ENCODE data around the gene AQP10. TPM values are rescaled to one million over a fixed set of nuclear protein-coding genes. Genes with fewer than 3 reads are reported as not detected.

AQP10 gene
- total RNA-seq, 1 experiment from 2014 or later = not detected

DNA sequence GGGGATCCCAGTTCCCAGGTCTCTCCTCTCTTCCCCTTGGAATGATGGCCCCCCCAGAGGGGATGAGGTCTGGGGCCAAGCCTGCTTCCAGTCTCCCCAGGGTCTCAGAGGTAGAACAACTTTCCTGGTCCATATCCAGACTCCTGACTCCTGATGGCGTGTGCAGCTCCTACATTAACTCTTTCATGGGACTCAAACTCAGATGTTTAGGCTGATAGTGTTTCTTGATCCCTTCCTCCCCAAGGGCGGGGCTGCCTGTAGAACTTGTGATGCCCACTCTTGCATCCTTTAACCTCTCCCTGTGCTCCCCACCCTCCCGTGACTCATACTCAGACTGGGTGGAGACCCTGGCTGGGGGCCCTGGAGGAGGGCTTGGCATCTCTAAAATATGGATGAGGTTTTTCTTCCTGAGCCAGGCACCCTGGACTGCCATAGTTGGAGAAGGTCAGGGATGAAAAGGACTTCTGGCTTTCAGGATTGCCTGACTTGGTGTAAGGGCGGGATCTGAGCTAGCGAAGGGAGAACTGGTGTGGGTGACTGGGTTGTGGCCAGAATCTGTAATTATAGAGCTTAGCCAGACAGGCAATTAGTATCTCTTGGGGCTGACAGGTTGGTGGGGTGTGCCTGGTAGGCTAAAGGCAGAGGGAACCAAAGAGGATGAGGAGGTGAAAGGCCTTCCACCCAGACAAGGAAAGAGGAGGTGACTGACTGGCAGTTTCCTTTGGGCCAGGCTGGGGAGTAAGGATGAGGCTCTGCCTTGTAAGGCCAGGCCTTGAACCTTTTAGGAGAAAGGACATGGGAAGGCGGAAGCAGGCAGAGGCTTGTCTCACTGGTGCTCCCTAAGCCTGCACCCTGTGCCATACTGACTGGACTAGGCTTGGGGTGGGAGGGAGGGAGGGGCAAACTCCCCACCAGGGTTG lies 5.9 kb downstream of the AQP10 start:
- no TSS peak for BruUV-seq (replicated peaks)
- H3K4me1 Mint-ChIP-seq (ENCODE audit: low read depth, unreplicated experiment) = peaks cover 29% of the 10 kb centered on the region
- H3K27me3 Mint-ChIP-seq (ENCODE audit: unreplicated experiment) = peaks cover 100% of the 10 kb centered on the region
- peaks cover 28% of the 10 kb centered on the region for H3K36me3 Mint-ChIP-seq (ENCODE audit: insufficient read depth, unreplicated experiment)
- CTCF ChIA-PET = interaction anchor here (0.7 to 1.8 kb wide), 5 partner anchors 8 to 135 kb away, joined by 3 to 17 read pairs (median 4); partner anchors contain the start of gene TPM3
- DNase-seq = no peak
- TF ChIP-seq, protein P1, sequence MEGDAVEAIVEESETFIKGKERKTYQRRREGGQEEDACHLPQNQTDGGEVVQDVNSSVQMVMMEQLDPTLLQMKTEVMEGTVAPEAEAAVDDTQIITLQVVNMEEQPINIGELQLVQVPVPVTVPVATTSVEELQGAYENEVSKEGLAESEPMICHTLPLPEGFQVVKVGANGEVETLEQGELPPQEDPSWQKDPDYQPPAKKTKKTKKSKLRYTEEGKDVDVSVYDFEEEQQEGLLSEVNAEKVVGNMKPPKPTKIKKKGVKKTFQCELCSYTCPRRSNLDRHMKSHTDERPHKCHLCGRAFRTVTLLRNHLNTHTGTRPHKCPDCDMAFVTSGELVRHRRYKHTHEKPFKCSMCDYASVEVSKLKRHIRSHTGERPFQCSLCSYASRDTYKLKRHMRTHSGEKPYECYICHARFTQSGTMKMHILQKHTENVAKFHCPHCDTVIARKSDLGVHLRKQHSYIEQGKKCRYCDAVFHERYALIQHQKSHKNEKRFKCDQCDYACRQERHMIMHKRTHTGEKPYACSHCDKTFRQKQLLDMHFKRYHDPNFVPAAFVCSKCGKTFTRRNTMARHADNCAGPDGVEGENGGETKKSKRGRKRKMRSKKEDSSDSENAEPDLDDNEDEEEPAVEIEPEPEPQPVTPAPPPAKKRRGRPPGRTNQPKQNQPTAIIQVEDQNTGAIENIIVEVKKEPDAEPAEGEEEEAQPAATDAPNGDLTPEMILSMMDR (IDR thresholded peaks at IDR 0.05; ENCODE audit: unreplicated experiment) = no peak
- no peaks in the 10 kb centered on the region for H3K9me3 Mint-ChIP-seq (ENCODE audit: low read depth, unreplicated experiment)
- intact Hi-C loops (cut with micrococcal nuclease; ENCODE audit: unreplicated experiment) = no loop called here
- H3K4me3 Mint-ChIP-seq (ENCODE audit: low read depth, unreplicated experiment) = peak overlapping the region; percentile 71
- no peak overlapping the region for H3K27ac Mint-ChIP-seq (ENCODE audit: unreplicated experiment)

- Mint-ChIP-seq H3K27me3 (ENCODE audit: unreplicated experiment) (peaks cover 100% of the 10 kb centered on the region), H3K4me3 (ENCODE audit: low read depth, unreplicated experiment) (peak overlapping the region; percentile 79), H3K9me3 (ENCODE audit: low read depth, unreplicated experiment) (no peaks in the 10 kb centered on the region), H3K36me3 (ENCODE audit: insufficient read depth, unreplicated experiment) (peaks cover 28% of the 10 kb centered on the region), H3K27ac (ENCODE audit: unreplicated experiment) (no peak overlapping the region), H3K4me1 (ENCODE audit: low read depth, unreplicated experiment) (peaks cover 29% of the 10 kb centered on the region)
- BruUV-seq (replicated peaks) = no TSS peak
- intact Hi-C loops (cut with micrococcal nuclease; ENCODE audit: unreplicated experiment) = no loop called here
- TF ChIP-seq, protein P1 (IDR thresholded peaks at IDR 0.05; ENCODE audit: unreplicated experiment) = no peak
- DNase-seq = no peak
- CTCF ChIA-PET = interaction anchor here (0.7 to 1.8 kb wide), 3 partner anchors 7 to 219 kb away, joined by 3 to 17 read pairs (median 3); no protein-coding TSS in a partner anchor
These were observed 6.8 kb downstream of the AQP10 start for GRCh38 chr1:154327466-154328317.

DNA sequence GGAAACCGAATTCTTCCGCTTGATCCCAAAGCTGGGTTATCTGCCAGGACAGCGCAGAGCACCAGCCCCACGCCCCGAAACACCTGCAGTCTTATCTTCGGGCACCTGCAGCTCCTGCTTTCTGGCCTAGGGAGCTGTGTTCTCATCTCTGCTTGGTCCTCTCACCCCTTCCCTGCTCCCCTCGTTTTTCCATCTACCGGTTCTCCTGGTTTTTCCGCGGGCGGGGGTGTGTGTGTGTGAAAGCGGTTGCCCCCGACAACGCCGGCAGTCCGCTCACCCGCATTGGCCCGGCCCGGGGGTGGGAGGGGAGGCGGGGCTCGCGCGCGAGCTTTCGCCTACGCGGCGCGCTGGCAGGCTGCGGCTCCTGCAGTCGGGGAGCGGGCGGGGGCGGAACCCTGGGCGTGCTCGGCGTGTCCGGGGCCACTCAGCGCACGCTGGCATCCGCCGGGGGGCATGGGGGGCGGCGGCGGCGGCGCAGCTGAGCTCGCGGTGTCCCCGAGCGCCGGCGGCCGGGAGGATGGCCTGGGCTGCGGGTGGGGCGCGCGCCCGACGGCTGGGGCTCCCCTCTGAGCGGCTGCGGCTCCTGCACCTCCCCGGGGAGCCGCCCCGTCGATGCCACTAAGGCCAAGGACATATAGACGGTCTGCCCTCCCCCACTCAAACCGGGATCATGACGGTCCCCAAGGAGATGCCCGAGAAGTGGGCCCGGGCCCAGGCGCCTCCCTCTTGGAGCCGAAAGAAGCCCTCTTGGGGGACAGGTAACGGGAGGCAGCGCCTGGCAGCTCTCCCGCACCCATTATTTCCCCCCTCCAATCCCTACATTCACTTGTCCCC lies 7.6 kb downstream of the AQP10 start:
- intact Hi-C loops (cut with micrococcal nuclease; ENCODE audit: unreplicated experiment) = no loop called here
- CTCF ChIA-PET = interaction anchor here (0.7 to 1.0 kb wide), 2 partner anchors 205 to 218 kb away, joined by 3 read pairs; no protein-coding TSS in a partner anchor
- peaks cover 28% of the 10 kb centered on the region for H3K36me3 Mint-ChIP-seq (ENCODE audit: insufficient read depth, unreplicated experiment)
- H3K9me3 Mint-ChIP-seq (ENCODE audit: low read depth, unreplicated experiment) = no peaks in the 10 kb centered on the region
- DNase-seq = peak; percentile 77
- TF ChIP-seq, protein P1 (IDR thresholded peaks at IDR 0.05; ENCODE audit: unreplicated experiment) = no peak
- H3K4me1 Mint-ChIP-seq (ENCODE audit: low read depth, unreplicated experiment) = peaks cover 29% of the 10 kb centered on the region
- BruUV-seq (replicated peaks) = no TSS peak
- H3K4me3 Mint-ChIP-seq (ENCODE audit: low read depth, unreplicated experiment) = peak overlapping the region; percentile 79
- H3K27ac Mint-ChIP-seq (ENCODE audit: unreplicated experiment) = no peak overlapping the region
- peaks cover 98% of the 10 kb centered on the region for H3K27me3 Mint-ChIP-seq (ENCODE audit: unreplicated experiment)

- intact Hi-C loops (cut with micrococcal nuclease; ENCODE audit: unreplicated experiment) = no loop called here
- DNase-seq = no peak
- Mint-ChIP-seq H3K4me1 (ENCODE audit: low read depth, unreplicated experiment) (peaks cover 34% of the 10 kb centered on the region), H3K4me3 (ENCODE audit: low read depth, unreplicated experiment) (peak overlapping the region; percentile 79), H3K27me3 (ENCODE audit: unreplicated experiment) (peaks cover 98% of the 10 kb centered on the region), H3K27ac (ENCODE audit: unreplicated experiment) (no peak overlapping the region), H3K36me3 (ENCODE audit: insufficient read depth, unreplicated experiment) (peaks cover 28% of the 10 kb centered on the region), H3K9me3 (ENCODE audit: low read depth, unreplicated experiment) (no peaks in the 10 kb centered on the region)
- CTCF ChIA-PET = interaction anchor here (0.6 to 0.7 kb wide), 2 partner anchors 8 to 74 kb away, joined by 3 to 8 read pairs; partner anchors contain the start of gene AQP10
- no TSS peak for BruUV-seq (replicated peaks)
- TF ChIP-seq, protein P1 (IDR thresholded peaks at IDR 0.05; ENCODE audit: unreplicated experiment) = no peak
These were observed 8.2 kb downstream of the AQP10 start for GRCh38 chr1:154329152-154329521.

Data from Calu3 (cell line).